ENCODE results near the gene STK4. TPM values are rescaled to one million over a fixed set of nuclear protein-coding genes. Genes with fewer than 3 reads are reported as not detected.

STK4 gene
- total RNA-seq, 1 donor from 2014 or later = 188 TPM

DNA sequence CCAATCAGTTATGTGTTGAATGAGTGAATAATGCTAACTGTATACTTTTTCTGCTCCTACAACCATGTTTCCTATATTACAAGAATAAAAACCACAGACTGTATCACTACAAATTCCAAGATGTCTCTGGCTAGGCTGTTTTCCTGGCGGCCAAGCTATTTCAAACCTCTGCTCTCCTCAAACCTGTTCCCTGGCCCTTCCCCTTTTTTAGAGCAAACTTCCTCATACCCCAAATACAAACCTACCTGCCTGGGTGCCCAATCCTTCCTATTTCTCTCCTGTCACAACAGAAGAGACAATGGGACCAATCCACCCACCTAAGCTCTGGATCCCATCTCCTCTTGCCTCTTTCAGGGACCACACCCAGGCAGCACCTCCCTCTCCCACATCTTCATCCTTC is 13.6 kb upstream of the STK4 start:
- intact Hi-C loops (cut with micrococcal nuclease) = no loop called here

GRCh38 chr20:44954211-44954610 is 12.1 kb upstream of the STK4 start:
- intact Hi-C loops (cut with micrococcal nuclease) = no loop called here

DNA sequence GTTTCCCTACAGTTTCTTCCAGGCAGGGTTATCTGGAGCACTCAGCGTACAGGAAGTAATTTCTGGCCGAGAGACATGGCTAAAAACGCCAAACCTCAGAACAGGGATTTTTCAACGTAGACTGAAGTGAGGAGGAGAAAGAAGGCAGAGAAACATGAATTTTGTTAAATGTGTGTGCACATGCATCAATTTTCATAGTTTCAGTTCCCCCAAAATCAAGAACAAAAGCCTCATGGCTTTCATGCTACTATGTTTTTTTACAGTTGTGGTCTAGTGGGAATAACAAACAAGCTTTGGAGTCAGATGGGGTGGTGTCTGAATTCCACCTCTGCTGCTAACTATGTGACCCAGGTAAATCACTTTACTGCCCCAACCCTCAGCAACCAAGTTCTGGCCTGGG is 11.0 kb upstream of the STK4 start:
- intact Hi-C loops (cut with micrococcal nuclease) = loop anchor here (5.0 kb wide), 1 partner anchor 37 kb away; no protein-coding TSS in a partner anchor

DNA sequence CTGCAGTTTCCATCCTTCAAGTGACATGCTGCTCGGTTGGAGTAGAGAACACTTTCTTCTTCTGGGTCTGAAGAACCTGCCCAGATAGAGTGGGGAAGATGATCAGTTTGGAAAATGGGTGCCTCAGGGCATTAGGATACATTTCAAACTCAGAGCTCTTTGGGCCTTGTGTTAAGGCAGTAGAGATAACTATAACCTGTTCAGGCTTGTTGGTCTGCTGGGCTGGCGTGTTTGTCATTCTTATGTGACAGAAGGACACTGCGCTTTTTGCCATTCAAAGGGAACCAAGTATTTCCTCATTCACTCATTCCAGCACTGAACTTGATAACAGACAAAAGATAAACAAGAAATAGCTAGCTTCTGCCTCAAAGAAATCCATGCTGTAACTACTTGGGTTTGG is 9.9 kb upstream of the STK4 start:
- intact Hi-C loops (cut with micrococcal nuclease) = loop anchor here (5.0 kb wide), 1 partner anchor 36 kb away; no protein-coding TSS in a partner anchor

- intact Hi-C loops (cut with micrococcal nuclease) = loop anchor here (5.0 kb wide), 1 partner anchor 34 kb away; no protein-coding TSS in a partner anchor
Observed at GRCh38 chr20:44958276-44958675, 8.0 kb upstream of the STK4 start.

GRCh38 chr20:44959082-44959637 is 7.2 kb upstream of the STK4 start:
- intact Hi-C loops (cut with micrococcal nuclease) = loop anchor here (1.0 to 5.0 kb wide), 2 partner anchors 8 to 33 kb away; no protein-coding TSS in a partner anchor

DNA sequence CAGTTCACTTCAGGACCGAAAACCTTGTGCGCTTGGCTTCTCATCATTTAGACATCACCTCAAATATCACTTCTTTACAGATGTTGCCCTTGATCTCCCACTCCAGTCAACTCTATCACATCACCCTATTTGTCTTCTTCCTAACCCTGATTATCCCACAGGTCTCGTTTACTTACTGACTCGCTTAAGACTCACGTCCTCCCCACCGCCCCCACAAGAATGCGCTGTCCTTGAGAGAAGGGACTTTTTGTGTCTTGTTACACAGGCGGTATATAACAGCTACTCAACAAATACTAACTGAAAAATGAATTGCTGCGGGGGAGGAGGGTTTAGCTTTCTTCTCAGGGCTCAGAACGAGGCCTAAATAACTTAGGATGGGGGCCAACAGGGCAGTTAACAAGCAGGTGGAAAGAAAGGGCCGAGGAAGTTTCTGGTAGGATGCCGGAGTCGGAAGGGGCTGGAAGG is 6.6 kb upstream of the STK4 start:
- intact Hi-C loops (cut with micrococcal nuclease) = loop anchor here (1.0 to 10.0 kb wide), 11 partner anchors 8 to 1725 kb away; partner anchors contain the start of genes DNTTIP1, ELMO2, PABPC1L and TP53RK

DNA sequence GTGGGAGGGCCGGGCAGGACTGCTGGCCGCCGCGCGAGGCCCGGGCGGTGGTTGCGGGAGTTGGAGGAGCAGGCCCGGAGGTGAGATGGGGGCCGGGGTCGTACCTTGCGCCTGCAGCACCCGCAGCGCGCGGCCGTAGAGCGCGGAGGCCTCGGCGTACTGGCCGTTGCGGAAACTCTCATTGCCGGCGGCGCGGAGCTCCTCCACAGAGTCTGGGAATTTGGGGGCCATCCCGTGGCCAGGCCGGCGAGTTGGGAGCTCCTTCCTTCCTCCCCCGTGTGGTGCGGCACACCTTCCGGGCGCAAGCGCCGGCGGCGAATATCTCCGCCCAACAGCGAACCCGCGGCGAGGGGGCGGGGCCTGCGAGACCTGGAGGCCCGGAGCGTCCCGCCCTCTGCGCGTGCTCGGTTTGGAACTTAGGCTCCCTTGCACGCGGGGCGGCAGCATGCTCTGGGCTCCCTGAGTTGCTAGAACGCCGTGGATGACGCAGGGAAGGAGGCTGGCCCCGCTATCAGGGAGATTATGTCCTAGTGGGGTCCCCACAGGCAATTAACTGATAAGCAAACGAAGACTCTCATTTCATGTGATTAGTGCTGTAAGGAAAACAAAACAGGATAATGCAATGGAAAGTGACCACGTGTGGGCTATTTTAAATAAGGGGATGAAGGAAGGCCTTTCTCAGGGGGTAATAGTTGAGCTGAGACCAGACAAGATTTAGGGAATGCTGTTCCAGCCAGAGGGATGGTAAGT is 6.0 kb upstream of the STK4 start, which contains the start of gene TOMM34:
Gene TOMM34 (minus strand): TSS at position 295 of the 750 bp plus-strand sequence. CDS start 64 bp downstream, at position 231.
- intact Hi-C loops (cut with micrococcal nuclease) = loop anchor here (1.0 to 10.0 kb wide), 9 partner anchors 11 to 1725 kb away; partner anchors contain the start of genes DNTTIP1, ELMO2, PABPC1L and TP53RK

GRCh38 chr20:44961011-44961869 is 5.1 kb upstream of the STK4 start:
- intact Hi-C loops (cut with micrococcal nuclease) = loop anchor here (2.0 to 10.0 kb wide), 3 partner anchors 136 to 1724 kb away; partner anchors contain the start of genes DNTTIP1, TP53RK and WFDC3

- intact Hi-C loops (cut with micrococcal nuclease) = loop anchor here (2.0 to 10.0 kb wide), 3 partner anchors 135 to 1723 kb away; partner anchors contain the start of genes DNTTIP1, TP53RK and WFDC3
Observed at GRCh38 chr20:44961870-44962267, 4.4 kb upstream of the STK4 start.

GRCh38 chr20:44962483-44962882 is 3.8 kb upstream of the STK4 start:
- intact Hi-C loops (cut with micrococcal nuclease) = loop anchor here (5.0 to 10.0 kb wide), 2 partner anchors 135 to 1722 kb away; partner anchors contain the start of gene TP53RK

- intact Hi-C loops (cut with micrococcal nuclease) = loop anchor here (5.0 to 10.0 kb wide), 2 partner anchors 134 to 1721 kb away; partner anchors contain the start of gene TP53RK
Observed at GRCh38 chr20:44963325-44964215, 2.7 kb upstream of the STK4 start.

DNA sequence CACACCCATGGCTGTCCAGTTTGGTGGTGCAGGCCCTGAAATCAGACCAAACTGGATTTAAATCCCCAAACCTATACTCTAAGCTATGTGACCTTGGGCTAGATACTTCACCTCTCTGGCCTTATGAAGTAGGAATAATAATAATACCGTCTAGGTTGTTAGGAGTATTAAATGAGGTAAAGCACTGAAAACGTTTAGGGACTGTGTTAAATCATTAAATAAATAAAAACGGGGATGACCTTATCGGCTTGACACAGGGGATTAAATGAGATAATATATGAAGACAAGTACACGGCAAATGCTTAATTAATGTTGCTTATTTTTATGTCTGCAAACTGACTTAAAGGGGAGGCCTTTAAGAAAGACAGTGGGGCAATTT is 672 bp upstream of the STK4 start:
- intact Hi-C loops (cut with micrococcal nuclease) = loop anchor here (1.0 to 10.0 kb wide), 9 partner anchors 55 to 1719 kb away; partner anchors contain the start of genes ADA, OSER1, PABPC1L and PCIF1

- intact Hi-C loops (cut with micrococcal nuclease) = loop anchor here (1.0 to 10.0 kb wide), 10 partner anchors 8 to 1717 kb away; partner anchors contain the start of genes ADA, OSER1, PABPC1L and PCIF1
Observed at GRCh38 chr20:44967207-44967807, 995 bp downstream of the STK4 start.

DNA sequence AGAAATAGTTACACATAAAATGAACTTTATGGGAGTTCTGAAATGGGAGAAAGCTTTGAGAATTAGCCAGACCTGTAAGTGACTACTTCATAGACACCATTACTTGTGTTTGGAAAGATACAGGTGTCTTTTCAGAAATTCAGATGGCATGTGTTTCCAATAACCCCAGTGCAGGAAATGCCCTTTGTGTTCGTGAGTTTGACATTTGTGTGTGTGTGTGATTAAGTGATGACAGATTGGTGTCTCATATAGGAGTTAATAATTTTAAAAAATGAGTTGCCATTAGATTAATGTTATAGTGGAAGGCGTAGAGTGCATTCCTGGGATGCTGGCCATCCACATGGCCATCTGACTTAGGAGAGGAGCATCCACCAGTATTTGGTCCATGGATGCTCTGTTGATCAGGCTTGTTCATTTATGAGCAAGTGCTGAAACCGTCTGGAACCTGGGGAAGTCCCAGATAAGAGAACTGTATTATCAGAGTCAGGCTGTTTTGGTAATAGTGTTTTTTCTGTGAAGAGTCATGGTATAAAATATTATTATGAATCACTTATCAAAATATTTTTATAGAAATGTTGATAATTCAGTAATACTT is 3.1 kb downstream of the STK4 start:
- intact Hi-C loops (cut with micrococcal nuclease) = loop anchor here (5.0 to 10.0 kb wide), 4 partner anchors 393 to 1715 kb away; partner anchors contain the start of genes OSER1, PCIF1, SYS1 and TP53RK

DNA sequence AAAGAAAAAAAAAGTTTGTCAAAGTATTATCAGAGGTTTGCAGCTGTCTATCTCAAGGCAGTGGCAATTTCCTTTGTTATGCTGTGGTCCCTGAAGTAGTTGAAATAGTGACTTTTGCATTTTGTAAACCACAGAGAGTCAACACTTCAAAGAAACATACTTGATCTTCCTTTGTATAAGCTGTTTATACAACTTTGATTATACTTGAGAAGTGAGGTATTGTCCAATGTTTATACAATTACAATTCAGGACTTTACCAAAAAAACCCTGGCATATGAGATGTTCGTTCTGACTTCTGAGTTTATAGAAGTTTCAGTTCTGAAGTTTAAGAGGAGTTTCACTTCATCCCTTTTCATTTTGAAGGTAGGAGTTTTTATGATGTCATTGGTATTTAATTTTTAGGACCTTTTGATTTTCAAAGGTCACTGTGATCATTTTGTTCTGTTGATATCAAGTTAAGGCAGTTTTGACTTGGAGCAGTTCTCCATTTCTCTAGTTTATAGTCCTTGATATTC is 4.0 kb downstream of the STK4 start:
- intact Hi-C loops (cut with micrococcal nuclease) = loop anchor here (2.0 to 5.0 kb wide), 2 partner anchors 21 to 447 kb away; partner anchors contain the start of gene PIGT

DNA sequence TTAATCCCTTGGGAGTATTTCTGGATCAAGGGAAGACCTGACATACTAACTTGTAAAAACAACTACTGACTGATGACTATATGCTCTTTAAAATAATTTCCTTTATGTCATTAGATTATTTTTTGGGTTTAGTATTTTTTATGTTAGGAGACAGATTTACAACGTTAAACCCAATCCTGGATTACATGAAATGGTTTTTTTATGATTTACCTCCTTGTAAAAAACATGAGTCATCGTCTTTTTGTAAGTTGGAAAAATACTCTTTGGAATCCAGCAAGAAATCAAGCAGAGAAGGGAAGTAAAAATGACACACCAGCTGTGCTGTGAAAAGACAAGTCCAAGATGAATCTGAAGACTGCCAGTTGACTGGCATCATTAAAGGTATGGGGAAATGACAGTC is 6.7 kb downstream of the STK4 start:
- intact Hi-C loops (cut with micrococcal nuclease) = loop anchor here (5.0 kb wide), 1 partner anchor 444 kb away; the partner anchor contains the start of gene PIGT

- intact Hi-C loops (cut with micrococcal nuclease) = loop anchor here (5.0 kb wide), 1 partner anchor 334 kb away; no protein-coding TSS in a partner anchor
Observed at GRCh38 chr20:44976698-44977097, 10.4 kb downstream of the STK4 start.
